Measurements from ENCODE around the gene SEMA3G.
A peak's percentile ranks its signal among the peaks of the same experiment; 100 is the strongest.

SEMA3G gene

GRCh38 chr3:52432225-52432624, 12.7 kb downstream of the SEMA3G start:
- in situ Hi-C loops (cut with HindIII; ENCODE audit: low pct_ligation_motif_present, low pct_unique_long_range_greater_than_20kb, low sequenced_read_pairs) = no loop called here
- DNase-seq = no peak

- no peak for DNase-seq
- in situ Hi-C loops (cut with HindIII; ENCODE audit: low pct_ligation_motif_present, low pct_unique_long_range_greater_than_20kb, low sequenced_read_pairs) = no loop called here
Measured at GRCh38 chr3:52431459-52432223, 13.3 kb downstream of the SEMA3G start.

GRCh38 chr3:52430416-52430810, 14.5 kb downstream of the SEMA3G start:
- in situ Hi-C loops (cut with HindIII; ENCODE audit: low pct_ligation_motif_present, low pct_unique_long_range_greater_than_20kb, low sequenced_read_pairs) = no loop called here

DNA sequence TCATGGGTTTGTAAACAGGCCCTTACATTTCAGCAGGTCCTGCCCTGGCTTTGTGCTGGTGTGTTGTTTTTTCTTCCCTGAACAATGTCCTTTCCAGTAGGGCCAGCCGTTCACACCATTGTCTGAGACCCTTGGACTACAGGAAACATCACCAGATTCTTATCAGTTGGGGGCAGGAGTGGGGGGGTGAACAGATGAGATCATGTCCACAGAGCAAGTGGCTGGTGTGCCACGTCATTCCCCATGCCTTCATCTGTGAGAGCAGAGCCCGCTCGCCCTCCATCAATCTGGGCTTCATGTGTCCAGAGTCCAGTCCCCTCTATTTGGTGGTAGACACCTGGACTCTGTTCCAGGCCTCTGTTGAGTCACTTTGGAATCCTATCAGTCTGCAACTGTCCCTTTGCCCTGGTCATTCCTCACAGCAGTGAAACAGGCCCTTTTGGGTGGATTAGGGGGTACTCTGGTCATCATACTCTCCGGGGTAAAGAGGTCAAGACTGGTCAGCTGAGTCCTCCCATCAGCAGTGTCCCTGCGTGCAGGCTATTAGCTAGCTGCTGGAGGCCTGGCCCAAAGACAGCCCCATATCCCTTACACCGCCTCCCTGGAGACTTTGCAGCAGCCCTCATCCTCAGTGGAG, 15.0 kb downstream of the SEMA3G start:
- in situ Hi-C loops (cut with HindIII; ENCODE audit: low pct_ligation_motif_present, low pct_unique_long_range_greater_than_20kb, low sequenced_read_pairs) = no loop called here
- no peak for DNase-seq

More at GRCh38 chr3:52430416-52430810, 14.5 kb downstream of the SEMA3G start:
- DNase-seq = no peak

GRCh38 chr3:52429031-52429430, 15.9 kb downstream of the SEMA3G start:
- DNase-seq = no peak
- in situ Hi-C loops (cut with HindIII; ENCODE audit: low pct_ligation_motif_present, low pct_unique_long_range_greater_than_20kb, low sequenced_read_pairs) = no loop called here

- in situ Hi-C loops (cut with HindIII; ENCODE audit: low pct_ligation_motif_present, low pct_unique_long_range_greater_than_20kb, low sequenced_read_pairs) = no loop called here
- peak; percentile 61 for DNase-seq
Measured at GRCh38 chr3:52428151-52429005, 16.5 kb downstream of the SEMA3G start.

DNA sequence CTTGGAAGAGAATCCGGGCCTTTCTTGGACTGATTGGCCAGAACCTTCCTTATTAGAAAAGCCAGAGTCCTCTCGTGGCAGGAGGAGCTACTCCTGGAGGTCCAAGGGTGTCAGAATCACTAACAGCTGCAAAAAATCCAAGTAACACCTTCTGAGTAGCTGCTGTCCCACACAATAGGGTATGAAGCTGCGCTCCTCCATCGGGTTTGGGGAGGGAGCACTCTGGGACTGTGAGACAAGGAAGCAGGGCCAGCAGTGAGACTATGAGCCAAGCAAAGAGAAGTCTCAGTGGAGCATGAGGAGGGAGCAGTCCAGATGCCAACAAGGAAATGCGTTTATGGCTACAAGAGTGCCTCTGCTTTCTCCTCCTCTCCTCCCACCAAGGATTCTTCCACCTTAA, 21.7 kb downstream of the SEMA3G start:
- no peak for DNase-seq
- in situ Hi-C loops (cut with HindIII; ENCODE audit: low pct_ligation_motif_present, low pct_unique_long_range_greater_than_20kb, low sequenced_read_pairs) = no loop called here

DNA sequence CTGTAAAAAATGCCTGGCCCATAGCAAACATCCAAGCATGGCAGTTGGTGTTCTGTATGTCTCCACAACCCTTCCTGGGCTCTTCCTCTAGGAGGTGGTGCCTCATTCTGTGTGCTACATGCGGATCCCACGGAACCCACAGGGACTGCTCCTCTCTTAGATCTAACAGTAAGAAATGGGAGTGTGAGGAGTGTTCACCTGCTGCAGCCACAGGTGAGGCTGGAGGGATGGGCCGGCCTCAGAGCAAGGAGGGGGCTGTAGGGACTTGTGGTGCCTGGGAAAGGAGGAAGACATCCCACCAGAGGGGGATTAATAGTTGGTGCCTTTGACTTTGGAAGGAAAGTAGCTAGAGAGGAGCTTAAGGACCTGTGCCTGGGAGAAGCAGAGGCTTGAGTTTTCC, 22.2 kb downstream of the SEMA3G start:
- in situ Hi-C loops (cut with HindIII; ENCODE audit: low pct_ligation_motif_present, low pct_unique_long_range_greater_than_20kb, low sequenced_read_pairs) = no loop called here
- DNase-seq = no peak

DNA sequence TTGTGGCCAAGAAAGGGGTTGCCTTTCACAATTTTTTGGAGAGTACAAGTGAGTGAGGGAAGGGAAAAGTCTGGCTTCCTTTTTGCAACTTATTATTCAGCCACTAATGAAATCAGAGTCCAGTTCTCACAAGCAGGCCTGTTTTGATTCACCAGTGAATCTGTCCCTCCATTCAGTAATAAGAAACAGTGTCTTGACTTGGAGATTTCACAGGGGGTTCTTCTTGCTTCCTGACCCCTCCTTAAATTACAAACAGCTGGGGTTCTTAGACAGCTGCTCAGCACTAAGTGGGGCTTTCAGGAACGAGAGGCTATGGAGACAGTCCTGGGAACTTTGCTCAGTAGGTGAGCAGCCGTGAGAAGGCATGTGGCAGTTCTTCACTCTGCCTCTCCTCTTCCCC, 24.5 kb downstream of the SEMA3G start:
- no peak for DNase-seq
- in situ Hi-C loops (cut with HindIII; ENCODE audit: low pct_ligation_motif_present, low pct_unique_long_range_greater_than_20kb, low sequenced_read_pairs) = no loop called here

DNA sequence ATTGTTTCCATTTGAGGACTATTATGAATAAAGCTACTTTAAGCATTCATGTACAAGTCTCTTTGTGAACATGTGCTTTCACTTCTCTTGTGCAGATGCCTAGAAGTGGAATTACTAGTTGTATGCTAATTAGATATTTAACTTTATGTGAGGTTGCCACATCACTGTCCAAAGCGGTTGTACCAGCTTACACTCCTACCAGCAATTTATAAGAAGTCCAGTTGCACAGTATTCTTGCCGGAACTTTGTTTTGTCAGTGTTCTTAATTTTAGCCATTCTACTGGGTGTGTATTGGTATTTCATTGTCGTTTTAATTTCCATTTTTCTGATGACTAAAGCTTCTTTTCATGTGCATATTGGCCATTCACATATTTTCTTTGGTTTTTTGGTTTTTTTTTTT, 29.1 kb downstream of the SEMA3G start:
- DNase-seq = no peak
- in situ Hi-C loops (cut with HindIII; ENCODE audit: low pct_ligation_motif_present, low pct_unique_long_range_greater_than_20kb, low sequenced_read_pairs) = no loop called here

GRCh38 chr3:52408466-52408865, 36.4 kb downstream of the SEMA3G start:
- in situ Hi-C loops (cut with HindIII; ENCODE audit: low pct_ligation_motif_present, low pct_unique_long_range_greater_than_20kb, low sequenced_read_pairs) = no loop called here
- no peak for DNase-seq

GRCh38 chr3:52407779-52408178, 37.1 kb downstream of the SEMA3G start:
- in situ Hi-C loops (cut with HindIII; ENCODE audit: low pct_ligation_motif_present, low pct_unique_long_range_greater_than_20kb, low sequenced_read_pairs) = no loop called here
- no peak for DNase-seq

GRCh38 chr3:52406791-52407510, 38.0 kb downstream of the SEMA3G start:
- in situ Hi-C loops (cut with HindIII; ENCODE audit: low pct_ligation_motif_present, low pct_unique_long_range_greater_than_20kb, low sequenced_read_pairs) = no loop called here

DNA sequence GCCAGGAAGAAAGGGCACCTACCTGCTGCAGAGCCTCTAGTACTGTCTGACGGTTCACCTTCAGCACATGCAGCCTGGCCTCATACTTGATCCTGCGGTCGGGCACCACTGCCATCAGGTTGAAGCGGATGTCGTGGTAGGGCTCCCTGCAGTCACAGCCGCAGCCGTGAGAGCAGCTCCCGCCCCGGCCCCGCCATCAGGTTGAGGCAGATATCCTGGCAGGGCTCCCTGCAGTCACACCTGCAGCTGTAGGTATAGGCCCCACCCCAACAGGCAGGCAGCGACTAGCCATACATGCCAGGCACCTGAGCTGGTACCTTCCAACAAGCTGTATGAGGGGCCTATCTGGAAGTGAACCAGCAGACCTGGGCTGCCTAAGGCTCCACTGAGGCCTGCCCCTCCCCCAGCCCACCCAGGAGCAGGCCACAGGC, 38.7 kb downstream of the SEMA3G start:
- DNase-seq = no peak
- in situ Hi-C loops (cut with HindIII; ENCODE audit: low pct_ligation_motif_present, low pct_unique_long_range_greater_than_20kb, low sequenced_read_pairs) = no loop called here

More at GRCh38 chr3:52406791-52407510, 38.0 kb downstream of the SEMA3G start:
- DNase-seq = no peak

DNA sequence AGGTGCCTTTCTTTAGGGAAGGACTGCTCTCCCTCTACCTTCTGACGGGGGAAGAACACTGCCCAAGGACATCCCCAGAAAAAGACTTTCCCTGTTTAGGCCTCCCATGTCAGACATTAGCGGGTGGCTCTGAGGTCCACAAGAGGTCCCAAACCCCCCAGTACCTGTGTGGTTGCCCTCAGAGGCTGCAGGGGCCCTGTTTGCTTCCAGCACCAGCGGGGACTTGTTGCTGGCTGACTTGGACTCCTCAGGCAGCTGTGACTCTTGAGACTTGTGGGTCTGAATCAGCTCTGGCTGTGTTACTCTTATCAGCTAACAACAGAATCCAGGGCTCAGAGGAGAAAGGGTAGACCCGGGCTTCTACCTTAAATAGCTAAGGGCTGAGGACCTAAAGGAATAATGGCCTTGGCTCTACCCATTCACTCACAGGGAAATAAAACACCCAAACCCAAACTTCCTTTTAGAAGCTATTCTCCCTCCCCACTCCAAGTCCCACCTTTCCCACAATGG, 39.2 kb downstream of the SEMA3G start:
- no peak for DNase-seq

DNA sequence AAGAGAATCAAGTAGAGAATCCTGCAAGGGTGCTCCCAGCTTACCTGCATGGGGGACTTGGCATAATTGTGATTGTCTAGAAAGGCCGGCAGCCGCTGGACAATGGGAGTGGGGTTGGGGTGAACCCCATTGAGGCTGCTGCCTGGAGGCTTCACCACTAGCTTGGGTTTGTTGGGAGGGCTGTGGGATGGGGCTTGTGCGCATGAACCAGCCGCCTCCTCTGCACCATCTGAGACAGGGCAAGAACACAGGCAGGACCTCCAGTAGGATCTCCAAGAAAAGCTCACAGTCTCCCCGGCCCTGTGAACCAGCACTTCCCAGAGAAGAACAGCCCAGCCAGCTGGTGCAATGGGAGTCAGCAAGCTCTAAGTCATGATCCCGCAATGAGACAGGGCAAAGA, 39.8 kb downstream of the SEMA3G start:
- DNase-seq = no peak
- in situ Hi-C loops (cut with HindIII; ENCODE audit: low pct_ligation_motif_present, low pct_unique_long_range_greater_than_20kb, low sequenced_read_pairs) = no loop called here

More for the DNA sequence above, 39.2 kb downstream of the SEMA3G start:
- in situ Hi-C loops (cut with HindIII; ENCODE audit: low pct_ligation_motif_present, low pct_unique_long_range_greater_than_20kb, low sequenced_read_pairs) = no loop called here

- in situ Hi-C loops (cut with HindIII; ENCODE audit: low pct_ligation_motif_present, low pct_unique_long_range_greater_than_20kb, low sequenced_read_pairs) = no loop called here
- DNase-seq = no peak
Measured at GRCh38 chr3:52404391-52404790, 40.5 kb downstream of the SEMA3G start.

DNA sequence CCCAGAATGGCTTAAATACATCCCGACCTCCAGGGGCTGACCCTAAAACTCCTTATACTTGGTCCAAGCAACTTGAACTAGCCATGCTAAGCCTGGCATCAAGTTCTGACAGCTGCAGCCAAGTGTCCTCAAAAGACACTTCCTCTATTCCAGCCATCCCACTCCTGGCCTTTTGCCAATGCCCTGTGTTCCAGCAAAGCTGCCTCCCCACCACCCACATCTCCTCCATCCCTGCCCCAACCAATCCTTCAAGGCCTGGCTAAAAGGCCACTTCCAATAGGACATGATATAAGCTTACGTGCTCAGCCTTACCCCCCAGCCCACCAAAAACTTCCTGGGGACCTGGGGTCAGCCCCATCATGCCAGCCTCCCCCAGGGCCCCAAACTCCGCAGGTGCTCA, 40.9 kb downstream of the SEMA3G start:
- DNase-seq = no peak
- in situ Hi-C loops (cut with HindIII; ENCODE audit: low pct_ligation_motif_present, low pct_unique_long_range_greater_than_20kb, low sequenced_read_pairs) = no loop called here
